EH (cell line): ENCODE measurements around the gene TRIM72.
"Not testable (repeated sequence)": the region's sequence is repeated elsewhere in the genome, so short reads cannot be mapped to it uniquely, and the experiment has no call there.

Experiments used
- DNase-seq: peaks from one replicate; pipeline ENCODE4 v3.0.0-alpha.2; 2015; ENCODE audit warnings: low read depth

The TRIM72 gene

GRCh38 chr16:31190818-31191444, 23.0 kb upstream of the TRIM72 start:
- no peak for DNase-seq

- no peak for DNase-seq
Measured at GRCh38 chr16:31191697-31192428, 22.1 kb upstream of the TRIM72 start.

GRCh38 chr16:31192856-31193642, 20.9 kb upstream of the TRIM72 start:
- no peak for DNase-seq

GRCh38 chr16:31193874-31194273, 20.0 kb upstream of the TRIM72 start:
- no peak for DNase-seq

GRCh38 chr16:31194898-31195297, 19.0 kb upstream of the TRIM72 start:
- no peak for DNase-seq

GRCh38 chr16:31195861-31196260, 18.1 kb upstream of the TRIM72 start:
- DNase-seq = not testable (repeated sequence)

GRCh38 chr16:31196324-31197088, 17.4 kb upstream of the TRIM72 start:
- DNase-seq = no peak

- no peak for DNase-seq
Measured at GRCh38 chr16:31198207-31198882, 15.6 kb upstream of the TRIM72 start.

- no peak for DNase-seq
Measured at GRCh38 chr16:31199430-31200041, 14.4 kb upstream of the TRIM72 start.

- not testable (repeated sequence) for DNase-seq
Measured at GRCh38 chr16:31200111-31200510, 13.8 kb upstream of the TRIM72 start.

GRCh38 chr16:31200821-31201568, 12.9 kb upstream of the TRIM72 start:
- DNase-seq = peak; percentile 59

GRCh38 chr16:31201582-31202413, 12.1 kb upstream of the TRIM72 start:
- peak; percentile 42 for DNase-seq

GRCh38 chr16:31202414-31203375, 11.2 kb upstream of the TRIM72 start, which contains the start of gene PYCARD:
Gene PYCARD (minus strand): TSS chr16:31202760. CDS start chr16:31202690, 70 bp downstream.
- peak; percentile 68 for DNase-seq

GRCh38 chr16:31204871-31205666, 8.8 kb upstream of the TRIM72 start:
- no peak for DNase-seq

- DNase-seq = no peak
Measured at GRCh38 chr16:31206776-31207175, 7.1 kb upstream of the TRIM72 start.

- no peak for DNase-seq
Measured at GRCh38 chr16:31213342-31213741, 577 bp upstream of the TRIM72 start.

GRCh38 chr16:31214708-31215286, 878 bp downstream of the TRIM72 start:
- DNase-seq = no peak
